GM03348 (cell line): ENCODE measurements around the gene ZNF66.
"Not testable (repeated sequence)": the region's sequence is repeated elsewhere in the genome, so short reads cannot be mapped to it uniquely, and the experiment has no call there.

ENCODE experiments used
- DNase-seq: peaks from one replicate; pipeline ENCODE4 v3.0.0; 2012; ENCODE audit warnings: low spot score

ZNF66 gene

GRCh38 chr19:20776083-20777076 lies at the start of gene ZNF66:
TSS of gene ZNF66 (plus strand) at chr19:20776304. CDS start at chr19:20776448, 144 bp downstream.
- peak; percentile 95 for DNase-seq

GRCh38 chr19:20750169-20750568 lies 25.9 kb upstream of the ZNF66 start:
- not testable (repeated sequence) for DNase-seq

- DNase-seq = not testable (repeated sequence)
Measured at GRCh38 chr19:20752291-20752690, 23.8 kb upstream of the ZNF66 start.

- DNase-seq = not testable (repeated sequence)
Measured at GRCh38 chr19:20769225-20769736, 6.8 kb upstream of the ZNF66 start.

- no peak for DNase-seq
Measured at GRCh38 chr19:20787786-20788185, 11.7 kb downstream of the ZNF66 start.

GRCh38 chr19:20791806-20792205 lies 15.7 kb downstream of the ZNF66 start:
- no peak for DNase-seq

- DNase-seq = not testable (repeated sequence)
Measured at GRCh38 chr19:20806311-20807262, 30.5 kb downstream of the ZNF66 start.

GRCh38 chr19:20840371-20840770 lies 64.3 kb downstream of the ZNF66 start:
- DNase-seq = no peak
